Nephron (organoid): ENCODE measurements around the gene RBM34.

Source experiments
- H3K27ac Mint-ChIP-seq, 3 experiments: 2 replicates each; pipeline ENCODE4 v1.8.0; 2020; ENCODE audit warnings: mixed read lengths in 3 of 3, mild to moderate bottlenecking in 2 of 3, moderate library complexity in 1 of 3
- H3K27me3 Mint-ChIP-seq: 2 replicates; pipeline ENCODE4 v1.8.0; 2021; ENCODE audit warnings: low read depth, mild to moderate bottlenecking, moderate library complexity, mixed read lengths
- H3K36me3 Mint-ChIP-seq: 2 replicates; pipeline ENCODE4 v1.8.0; 2020; ENCODE audit warnings: low read depth, mixed read lengths
- H3K4me1 Mint-ChIP-seq: 2 replicates; pipeline ENCODE4 v1.8.0; 2020; ENCODE audit warnings: mixed read lengths
- H3K4me3 Mint-ChIP-seq, 3 experiments: 2 replicates each; pipeline ENCODE4 v1.8.0; 2020; ENCODE audit warnings: mild to moderate bottlenecking in 3 of 3, mixed read lengths in 3 of 3, moderate library complexity in 2 of 3
- H3K9me3 Mint-ChIP-seq: 2 replicates; pipeline ENCODE4 v1.8.0; 2020; ENCODE audit warnings: mixed read lengths
- CTCF ChIP-seq, 3 experiments: fragments of 200-600 bp; sonication (generic); IDR thresholded peaks; one replicate each; pipeline ENCODE4 v1.5.0; 2021; ENCODE audit warnings: antibody characterized with exemption in 3 of 3; ENCODE audit not compliant: unreplicated experiment in 3 of 3

Gene RBM34

GRCh38 chr1:235108185-235108593 lies 52.9 kb downstream of the RBM34 start:
- H3K9me3 Mint-ChIP-seq: no peaks in the 10 kb centered on the region
- peaks cover 51% of the 10 kb centered on the region for H3K36me3 Mint-ChIP-seq
- no peak for TF ChIP-seq CTCF (IDR thresholded peaks at IDR 0.05; ENCODE audit: unreplicated experiment in 3 of 3)
- peaks cover 3% of the 10 kb centered on the region for H3K27me3 Mint-ChIP-seq
- no peak overlapping the region for H3K4me3 Mint-ChIP-seq
- peaks cover 18% of the 10 kb centered on the region for H3K4me1 Mint-ChIP-seq
- no peak overlapping the region for H3K27ac Mint-ChIP-seq

- H3K27ac Mint-ChIP-seq: no peak overlapping the region
- no peak for TF ChIP-seq CTCF (IDR thresholded peaks at IDR 0.05; ENCODE audit: unreplicated experiment in 3 of 3)
- no peak overlapping the region for H3K4me3 Mint-ChIP-seq
- peaks cover 3% of the 10 kb centered on the region for H3K27me3 Mint-ChIP-seq
- H3K4me1 Mint-ChIP-seq: peaks cover 23% of the 10 kb centered on the region
- H3K9me3 Mint-ChIP-seq: no peaks in the 10 kb centered on the region
- peaks cover 45% of the 10 kb centered on the region for H3K36me3 Mint-ChIP-seq
These were observed 53.5 kb downstream of the RBM34 start for GRCh38 chr1:235107368-235108184.

GRCh38 chr1:235106457-235106856 lies 54.6 kb downstream of the RBM34 start:
- Mint-ChIP-seq H3K27me3 (peaks cover 7% of the 10 kb centered on the region), H3K27ac (no peak overlapping the region), H3K9me3 (no peaks in the 10 kb centered on the region), H3K4me3 (no peak overlapping the region), H3K4me1 (peaks cover 30% of the 10 kb centered on the region), H3K36me3 (peaks cover 38% of the 10 kb centered on the region)
- TF ChIP-seq CTCF (IDR thresholded peaks at IDR 0.05; ENCODE audit: unreplicated experiment in 3 of 3): no peak

GRCh38 chr1:235105051-235106043 lies 55.7 kb downstream of the RBM34 start:
- TF ChIP-seq CTCF (IDR thresholded peaks at IDR 0.05; ENCODE audit: unreplicated experiment in 3 of 3): no peak
- H3K36me3 Mint-ChIP-seq: peaks cover 27% of the 10 kb centered on the region
- no peak overlapping the region for H3K27ac Mint-ChIP-seq
- H3K4me1 Mint-ChIP-seq: peaks cover 31% of the 10 kb centered on the region
- peak overlapping the region in 1 of 3 experiments; percentile 54 for H3K4me3 Mint-ChIP-seq
- no peaks in the 10 kb centered on the region for H3K9me3 Mint-ChIP-seq
- H3K27me3 Mint-ChIP-seq: peaks cover 7% of the 10 kb centered on the region

GRCh38 chr1:235102993-235103411 lies 58.0 kb downstream of the RBM34 start:
- peak overlapping the region in 2 of 3 experiments; percentile 17 to 46 for H3K4me3 Mint-ChIP-seq
- H3K9me3 Mint-ChIP-seq: no peaks in the 10 kb centered on the region
- peaks cover 9% of the 10 kb centered on the region for H3K36me3 Mint-ChIP-seq
- H3K4me1 Mint-ChIP-seq: peaks cover 38% of the 10 kb centered on the region
- peaks cover 7% of the 10 kb centered on the region for H3K27me3 Mint-ChIP-seq
- H3K27ac Mint-ChIP-seq: peak overlapping the region; percentile 71 to 88 (median 86)
- no peak for TF ChIP-seq CTCF (IDR thresholded peaks at IDR 0.05; ENCODE audit: unreplicated experiment in 3 of 3)
